Activated CD8-positive, alpha-beta memory T cell treated with anti-CD3 and anti-CD28 coated beads for 48 hours (primary cell): ENCODE results near the gene HCK.

Experiments used
- DNase-seq, 3 experiments: peaks; one replicate each; pipeline ENCODE4 v3.0.0-alpha.2; 2020; ENCODE audit warnings: low read depth in 2 of 3, low spot score in 2 of 3

HCK gene

GRCh38 chr20:32052090-32052777 is at the start of gene HCK:
TSS of gene HCK (plus strand) at chr20:32052242.
- no peak for DNase-seq

- no peak for DNase-seq
Measured at GRCh38 chr20:32003325-32003724, 48.7 kb upstream of the HCK start.

- DNase-seq, result no peak
Measured at GRCh38 chr20:32004963-32005362, 47.1 kb upstream of the HCK start.

- DNase-seq, result no peak
Measured at GRCh38 chr20:32006053-32006452, 46.0 kb upstream of the HCK start.

- no peak for DNase-seq
Measured at GRCh38 chr20:32006841-32007786, 44.9 kb upstream of the HCK start.

GRCh38 chr20:32007787-32008616 is 44.0 kb upstream of the HCK start:
- no peak for DNase-seq

GRCh38 chr20:32009564-32009963 is 42.5 kb upstream of the HCK start:
- DNase-seq, result no peak

- DNase-seq, result no peak
Measured at GRCh38 chr20:32010101-32010500, 41.9 kb upstream of the HCK start, which contains the start of gene CCM2L. TSS of gene CCM2L (plus strand) at chr20:32010438. CDS start at chr20:32010455, 17 bp downstream.

- DNase-seq, result no peak
Measured at GRCh38 chr20:32010666-32011065, 41.4 kb upstream of the HCK start.

- DNase-seq, result no peak
Measured at GRCh38 chr20:32012159-32012688, 39.8 kb upstream of the HCK start.

- no peak for DNase-seq
Measured at GRCh38 chr20:32013326-32013725, 38.7 kb upstream of the HCK start.

- no peak for DNase-seq
Measured at GRCh38 chr20:32017711-32018251, 34.3 kb upstream of the HCK start.

- no peak for DNase-seq
Measured at GRCh38 chr20:32018269-32019155, 33.5 kb upstream of the HCK start.

- no peak for DNase-seq
Measured at GRCh38 chr20:32019156-32019510, 32.9 kb upstream of the HCK start.

- no peak for DNase-seq
Measured at GRCh38 chr20:32019563-32020463, 32.2 kb upstream of the HCK start.

- no peak for DNase-seq
Measured at GRCh38 chr20:32021091-32021490, 31.0 kb upstream of the HCK start.

- no peak for DNase-seq
Measured at GRCh38 chr20:32024683-32025295, 27.3 kb upstream of the HCK start.

GRCh38 chr20:32027643-32028042 is 24.4 kb upstream of the HCK start:
- no peak for DNase-seq
